Hepatocyte (in vitro differentiated cells): Measurements from ENCODE around the gene MIEF2.

Experiments
- EZH2 ChIP-seq: fragments of 200-600 bp; sonication (generic); IDR thresholded peaks from 2 replicates; pipeline ENCODE4 v1.6.1; 2016; ENCODE audit warnings: antibody characterized with exemption, mild to moderate bottlenecking, borderline replicate concordance
- TF ChIP-seq, protein P1 (sequence below): fragments of 200-600 bp; sonication (generic); IDR thresholded peaks from 2 replicates; pipeline ENCODE4 v1.5.1; 2016; ENCODE audit warnings: antibody characterized with exemption, mild to moderate bottlenecking; ENCODE audit not compliant: poor library complexity

- TF ChIP-seq EZH2 = no peak
- TF ChIP-seq, protein P1, sequence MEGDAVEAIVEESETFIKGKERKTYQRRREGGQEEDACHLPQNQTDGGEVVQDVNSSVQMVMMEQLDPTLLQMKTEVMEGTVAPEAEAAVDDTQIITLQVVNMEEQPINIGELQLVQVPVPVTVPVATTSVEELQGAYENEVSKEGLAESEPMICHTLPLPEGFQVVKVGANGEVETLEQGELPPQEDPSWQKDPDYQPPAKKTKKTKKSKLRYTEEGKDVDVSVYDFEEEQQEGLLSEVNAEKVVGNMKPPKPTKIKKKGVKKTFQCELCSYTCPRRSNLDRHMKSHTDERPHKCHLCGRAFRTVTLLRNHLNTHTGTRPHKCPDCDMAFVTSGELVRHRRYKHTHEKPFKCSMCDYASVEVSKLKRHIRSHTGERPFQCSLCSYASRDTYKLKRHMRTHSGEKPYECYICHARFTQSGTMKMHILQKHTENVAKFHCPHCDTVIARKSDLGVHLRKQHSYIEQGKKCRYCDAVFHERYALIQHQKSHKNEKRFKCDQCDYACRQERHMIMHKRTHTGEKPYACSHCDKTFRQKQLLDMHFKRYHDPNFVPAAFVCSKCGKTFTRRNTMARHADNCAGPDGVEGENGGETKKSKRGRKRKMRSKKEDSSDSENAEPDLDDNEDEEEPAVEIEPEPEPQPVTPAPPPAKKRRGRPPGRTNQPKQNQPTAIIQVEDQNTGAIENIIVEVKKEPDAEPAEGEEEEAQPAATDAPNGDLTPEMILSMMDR = no peak
Observed at GRCh38 chr17:18270046-18270931, 9.8 kb downstream of the MIEF2 start.
